Neuronal stem cell (in vitro differentiated cells): ENCODE data around the gene FMNL3.

Source experiments
- DNase-seq: peaks from one replicate; pipeline ENCODE4 v3.0.0-alpha.2; 2013; ENCODE audit warnings: low spot score
- H2AFZ ChIP-seq: one replicate; pipeline ENCODE4 v1.6.1; 2013; ENCODE audit warnings: mild to moderate bottlenecking, low read length, inconsistent platforms
- H2AK5ac ChIP-seq: 2 replicates; pipeline ENCODE4 v1.6.1; 2013; ENCODE audit warnings: low read depth, mild to moderate bottlenecking, inconsistent platforms, low read length, moderate library complexity, mixed read lengths
- H2BK120ac ChIP-seq: 2 replicates; pipeline ENCODE4 v1.6.1; 2013; ENCODE audit warnings: low read depth, mild to moderate bottlenecking, inconsistent platforms, low read length, moderate library complexity, mixed read lengths
- H2BK12ac ChIP-seq: one replicate; pipeline ENCODE4 v1.6.1; 2013; ENCODE audit warnings: low read length, inconsistent platforms
- H2BK15ac ChIP-seq: 2 replicates; pipeline ENCODE4 v1.6.1; 2013; ENCODE audit warnings: mild to moderate bottlenecking, low read length, inconsistent platforms, mixed read lengths
- H2BK5ac ChIP-seq: one replicate; pipeline ENCODE4 v1.6.1; 2013; ENCODE audit warnings: inconsistent platforms, mild to moderate bottlenecking, low read length, moderate library complexity
- H3K14ac ChIP-seq: one replicate; pipeline ENCODE4 v1.6.1; 2013; ENCODE audit warnings: low read length, inconsistent platforms
- H3K18ac ChIP-seq: 2 replicates; pipeline ENCODE4 v1.6.1; 2013; ENCODE audit warnings: low read length, inconsistent platforms
- H3K23ac ChIP-seq: 2 replicates; pipeline ENCODE4 v1.6.1; 2013; ENCODE audit warnings: low read depth, mild to moderate bottlenecking, mixed read lengths, low read length, inconsistent platforms; ENCODE audit not compliant: poor library complexity
- H3K27ac ChIP-seq: replicated peaks from 3 replicates; pipeline ENCODE4 v1.5.1; 2013; ENCODE audit warnings: low read length, inconsistent platforms
- H3K27me3 ChIP-seq, 3 experiments: 2 replicates each; pipeline ENCODE4 v1.6.1; 2013; ENCODE audit warnings: low read length in 3 of 3, mild to moderate bottlenecking in 2 of 3, inconsistent platforms in 1 of 3, low read depth in 1 of 3, mixed read lengths in 1 of 3, moderate library complexity in 1 of 3; ENCODE audit not compliant: control insufficient read depth in 3 of 3, insufficient read depth in 3 of 3
- H3K36me3 ChIP-seq, 2 donors: replicated peaks in 1 of 2; 2 replicates each; pipeline ENCODE4 v1.6.1; 2013; ENCODE audit warnings: low read length in 2 of 2; ENCODE audit not compliant: control insufficient read depth in 2 of 2, insufficient read depth in 2 of 2
- H3K4ac ChIP-seq: 2 replicates; pipeline ENCODE4 v1.6.1; 2013; ENCODE audit warnings: inconsistent platforms, mild to moderate bottlenecking, low read length, moderate library complexity
- H3K4me1 ChIP-seq, 2 donors: 1 replicate in 1 of 2; 2 replicates in 1 of 2; pipeline ENCODE4 v1.6.1; 2013; ENCODE audit warnings: low read length in 2 of 2, low read depth in 1 of 2; ENCODE audit not compliant: control insufficient read depth in 2 of 2, insufficient read depth in 1 of 2
- H3K4me2 ChIP-seq: one replicate; pipeline ENCODE4 v1.6.1; 2013; ENCODE audit warnings: mild to moderate bottlenecking, low read length, inconsistent platforms; ENCODE audit not compliant: insufficient read depth, poor library complexity, severe bottlenecking
- H3K4me3 ChIP-seq, 2 donors: 2 replicates each; pipeline ENCODE4 v1.5.1; 2013; ENCODE audit warnings: low read length in 2 of 2, mild to moderate bottlenecking in 2 of 2, inconsistent platforms in 1 of 2, moderate library complexity in 1 of 2
- H3K79me1 ChIP-seq: one replicate; pipeline ENCODE4 v1.6.1; 2013; ENCODE audit warnings: low read depth, mild to moderate bottlenecking, inconsistent platforms, low read length, moderate library complexity
- H3K9ac ChIP-seq: one replicate; pipeline ENCODE4 v1.6.1; 2013; ENCODE audit warnings: mild to moderate bottlenecking, low read depth, low read length, inconsistent platforms; ENCODE audit not compliant: poor library complexity
- H3K9me3 ChIP-seq, 2 donors: replicated peaks in 1 of 2; 2 replicates each; pipeline versions ENCODE3 to v1.6.1; 2013; ENCODE audit warnings: low read length in 2 of 2, mild to moderate bottlenecking in 2 of 2, inconsistent platforms in 1 of 2, low read depth in 1 of 2, mixed read lengths in 1 of 2, moderate library complexity in 1 of 2; ENCODE audit not compliant: control insufficient read depth in 2 of 2, insufficient read depth in 1 of 2
- H4K8ac ChIP-seq: one replicate; pipeline ENCODE4 v1.6.1; 2013; ENCODE audit warnings: low read depth, mild to moderate bottlenecking, inconsistent platforms, low read length, moderate library complexity
- H4K91ac ChIP-seq: one replicate; pipeline ENCODE4 v1.6.1; 2013; ENCODE audit warnings: low read length, low read depth, mild to moderate bottlenecking, inconsistent platforms; ENCODE audit not compliant: poor library complexity
- WGBS, 2 donors: extraction: QIAGEN DNeasy Blood & Tissue Kit; methylation state at CpG; one replicate each; pipeline ENCODE4 v1.1.7; 2013; ENCODE audit warnings: missing lambda C conversion rate in 2 of 2, mixed read lengths in 1 of 2; ENCODE audit not compliant: insufficient read length in 2 of 2, insufficient replicate concordance in 1 of 2; ENCODE audit errors: extremely low coverage in 2 of 2; 5-methylcytosine and 5-hydroxymethylcytosine counted together

Gene FMNL3

DNA sequence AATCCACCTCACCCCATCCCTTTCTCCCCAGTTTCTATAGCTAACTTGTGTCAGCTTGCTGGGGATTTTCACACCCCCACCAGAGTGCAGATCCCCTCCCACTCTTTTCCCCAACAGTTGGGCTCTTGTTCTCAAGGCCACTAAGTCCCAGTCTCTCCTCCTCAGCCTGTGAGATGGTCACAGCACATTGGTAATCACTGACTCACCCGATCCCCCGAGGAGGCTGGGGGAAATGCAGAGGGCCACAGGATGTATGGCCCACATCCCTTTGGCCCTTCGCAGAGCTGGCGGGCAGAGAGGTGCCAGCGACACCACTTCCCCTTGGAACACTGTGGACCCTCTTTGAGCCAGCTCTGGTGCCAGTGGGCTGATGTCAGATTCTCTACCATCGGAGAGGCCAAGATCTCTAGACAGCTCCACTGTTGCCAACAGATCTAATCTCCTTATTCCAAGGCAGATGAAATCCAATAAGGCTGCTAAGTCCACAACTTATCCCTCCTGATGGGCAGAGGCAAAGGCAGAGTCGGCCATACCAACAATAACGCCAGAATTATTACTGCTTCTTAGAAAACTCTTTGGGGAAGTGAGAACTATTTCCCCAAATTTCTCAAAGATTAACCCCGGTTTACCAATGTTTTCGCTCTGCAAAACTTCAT lies 1.6 kb downstream of the FMNL3 start:
- H3K4me3 ChIP-seq, result peak overlapping the region; percentile 41 to 82
- no peak overlapping the region for H2AFZ ChIP-seq
- H4K8ac ChIP-seq, result no peak overlapping the region
- no peak overlapping the region for H2BK5ac ChIP-seq
- peak overlapping the region; percentile 67 for H3K4me2 ChIP-seq
- H2BK12ac ChIP-seq, result no peak overlapping the region
- H3K27ac ChIP-seq, result no peak overlapping the region
- no peak overlapping the region for H4K91ac ChIP-seq
- no peak overlapping the region for H2AK5ac ChIP-seq
- H3K36me3 ChIP-seq, result no peaks in the 10 kb centered on the region
- H3K79me1 ChIP-seq, result peaks cover 2% of the 10 kb centered on the region
- no peak overlapping the region for H2BK15ac ChIP-seq
- no peak overlapping the region for H3K14ac ChIP-seq
- H2BK120ac ChIP-seq, result no peak overlapping the region
- no CpG with 5 or more reads among the region's 10 CpGs for WGBS, 2 donors
- no peaks in the 10 kb centered on the region for H3K9me3 ChIP-seq
- H3K4ac ChIP-seq, result no peak overlapping the region
- H3K18ac ChIP-seq, result peak overlapping the region; percentile 9
- H3K4me1 ChIP-seq, result peaks cover 13 to 22% of the 10 kb centered on the region in 2 donors
- H3K23ac ChIP-seq, result peak overlapping the region; percentile 37
- H3K9ac ChIP-seq, result no peak overlapping the region
- DNase-seq, result no peak
- H3K27me3 ChIP-seq, result peaks cover 0 to 17% (median 5%) of the 10 kb centered on the region in 3 experiments

- Histone ChIP-seq H2AK5ac (no peak overlapping the region), H3K79me1 (peaks cover 2% of the 10 kb centered on the region), H3K4ac (no peak overlapping the region), H3K4me3 (no peak overlapping the region), H2BK5ac (no peak overlapping the region), H3K9ac (no peak overlapping the region), H2AFZ (no peak overlapping the region), H3K36me3 (no peaks in the 10 kb centered on the region), H3K14ac (no peak overlapping the region), H3K27ac (no peak overlapping the region), H3K27me3 (peaks cover 0 to 7% (median 5%) of the 10 kb centered on the region in 3 experiments), H3K4me1 (peaks cover 19 to 30% of the 10 kb centered on the region in 2 donors), H3K23ac (no peak overlapping the region), H3K9me3 (no peaks in the 10 kb centered on the region), H2BK12ac (no peak overlapping the region), H4K8ac (no peak overlapping the region), H4K91ac (no peak overlapping the region), H2BK120ac (no peak overlapping the region), H2BK15ac (no peak overlapping the region), H3K4me2 (no peak overlapping the region), H3K18ac (no peak overlapping the region)
- WGBS, 2 donors, result no CpG with 5 or more reads among the region's 3 CpGs
- DNase-seq, result no peak
Observed at GRCh38 chr12:49703647-49704137, 3.5 kb downstream of the FMNL3 start.

DNA sequence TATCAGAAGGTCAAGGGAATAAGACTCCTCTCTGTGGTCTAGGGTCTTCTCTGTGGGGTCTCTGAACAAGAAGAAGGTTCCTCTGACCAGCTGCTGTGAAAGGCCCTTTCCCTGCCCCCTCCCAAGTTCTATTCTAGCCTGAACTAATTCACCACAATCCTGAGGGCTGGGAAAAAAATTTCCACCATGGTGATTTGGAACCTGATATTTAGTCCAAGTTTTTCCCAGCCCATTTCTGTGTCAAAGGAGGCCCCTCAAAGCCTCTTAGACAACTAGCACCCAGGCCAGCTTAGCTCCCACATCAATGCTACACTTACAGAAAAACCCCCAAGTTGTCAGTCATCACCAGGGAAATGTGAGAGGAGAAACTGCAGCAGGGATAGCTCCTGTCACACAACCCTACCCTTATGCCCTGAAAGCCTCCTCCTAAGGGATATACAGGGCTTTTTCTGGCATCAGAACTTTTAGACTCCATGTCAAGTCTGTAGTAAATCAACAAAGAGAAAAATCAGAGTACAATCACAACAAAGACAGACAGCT lies 4.5 kb downstream of the FMNL3 start:
- no peak overlapping the region for H3K4ac ChIP-seq
- no peak overlapping the region for H2BK5ac ChIP-seq
- H3K27ac ChIP-seq, result no peak overlapping the region
- no peak overlapping the region for H3K9ac ChIP-seq
- H3K36me3 ChIP-seq, result no peaks in the 10 kb centered on the region
- H2BK12ac ChIP-seq, result no peak overlapping the region
- H3K4me2 ChIP-seq, result no peak overlapping the region
- peaks cover 23 to 34% of the 10 kb centered on the region in 2 donors for H3K4me1 ChIP-seq
- H2AFZ ChIP-seq, result no peak overlapping the region
- H3K23ac ChIP-seq, result no peak overlapping the region
- no peak overlapping the region for H4K8ac ChIP-seq
- no peak overlapping the region for H2AK5ac ChIP-seq
- H3K9me3 ChIP-seq, result no peaks in the 10 kb centered on the region
- H2BK15ac ChIP-seq, result no peak overlapping the region
- H3K27me3 ChIP-seq, result peaks cover 0 to under 1% (median under 1%) of the 10 kb centered on the region in 3 experiments
- DNase-seq, result no peak
- H3K18ac ChIP-seq, result no peak overlapping the region
- H3K14ac ChIP-seq, result no peak overlapping the region
- no peak overlapping the region for H2BK120ac ChIP-seq
- peaks cover 2% of the 10 kb centered on the region for H3K79me1 ChIP-seq
- no peak overlapping the region for H3K4me3 ChIP-seq
- no peak overlapping the region for H4K91ac ChIP-seq

DNA sequence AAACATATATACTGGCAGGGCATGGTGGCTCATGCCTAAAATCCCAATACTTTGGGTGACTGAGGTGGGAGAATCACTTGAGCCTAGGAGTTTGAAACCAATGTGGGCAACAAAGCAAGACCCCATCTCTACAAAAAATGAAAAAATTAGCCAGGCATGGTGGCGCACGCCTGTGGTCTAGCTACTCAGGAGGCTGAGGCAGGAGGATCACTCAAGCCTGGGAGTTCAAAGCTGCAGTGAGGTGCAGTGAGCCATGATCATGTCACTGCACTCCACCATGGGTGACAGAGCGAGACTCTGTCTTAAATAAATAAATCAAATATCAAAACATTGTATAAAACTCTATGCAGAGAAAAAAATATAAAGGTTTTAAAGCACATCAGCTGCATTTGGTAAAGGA lies 5.2 kb downstream of the FMNL3 start:
- Histone ChIP-seq H4K8ac (no peak overlapping the region), H3K79me1 (peaks cover 2% of the 10 kb centered on the region), H3K4me3 (no peak overlapping the region), H3K18ac (no peak overlapping the region), H2BK5ac (no peak overlapping the region), H2BK12ac (no peak overlapping the region), H3K27me3 (no peaks in the 10 kb centered on the region), H4K91ac (no peak overlapping the region), H2AK5ac (no peak overlapping the region), H3K9me3 (no peaks in the 10 kb centered on the region), H2BK15ac (no peak overlapping the region), H3K14ac (no peak overlapping the region), H3K36me3 (no peaks in the 10 kb centered on the region), H3K4ac (no peak overlapping the region), H3K4me2 (no peak overlapping the region), H2BK120ac (no peak overlapping the region), H3K9ac (no peak overlapping the region), H2AFZ (no peak overlapping the region), H3K23ac (no peak overlapping the region), H3K4me1 (peaks cover 24 to 34% of the 10 kb centered on the region in 2 donors), H3K27ac (no peak overlapping the region)
- no CpG with 5 or more reads among the region's 3 CpGs for WGBS, 2 donors
- no peak for DNase-seq
